OCI-M2 (cell line): Measurements from ENCODE around the gene GTF3C2.
"Not testable (repeated sequence)": the region's sequence is repeated elsewhere in the genome, so short reads cannot be mapped to it uniquely, and the experiment has no call there.

Experiments
- DNase-seq: peaks from one replicate; lab custom pipeline; 2025; ENCODE audit not compliant: unreplicated experiment; lab: John Stamatoyannopoulos, UW

Gene GTF3C2

DNA sequence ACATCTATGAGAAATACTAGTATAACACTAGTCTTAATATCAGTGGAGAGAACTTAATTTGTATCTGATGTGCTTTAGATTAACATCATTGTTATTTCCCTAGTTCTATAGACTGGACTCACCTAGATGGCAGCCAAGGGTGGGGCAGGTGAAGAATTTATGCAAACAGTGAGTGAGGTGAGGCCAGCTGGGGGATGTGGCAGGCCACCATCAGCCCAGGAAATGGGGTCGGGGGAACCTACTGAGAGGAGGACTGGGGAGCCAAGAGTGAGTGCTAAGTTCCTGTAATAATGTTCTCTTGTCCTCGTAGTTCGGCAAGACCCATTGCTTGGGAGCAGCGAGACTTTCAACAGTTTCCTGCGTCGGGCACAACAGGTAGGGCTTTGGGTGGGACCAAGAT lies 16.4 kb upstream of the GTF3C2 start:
- no peak for DNase-seq

DNA sequence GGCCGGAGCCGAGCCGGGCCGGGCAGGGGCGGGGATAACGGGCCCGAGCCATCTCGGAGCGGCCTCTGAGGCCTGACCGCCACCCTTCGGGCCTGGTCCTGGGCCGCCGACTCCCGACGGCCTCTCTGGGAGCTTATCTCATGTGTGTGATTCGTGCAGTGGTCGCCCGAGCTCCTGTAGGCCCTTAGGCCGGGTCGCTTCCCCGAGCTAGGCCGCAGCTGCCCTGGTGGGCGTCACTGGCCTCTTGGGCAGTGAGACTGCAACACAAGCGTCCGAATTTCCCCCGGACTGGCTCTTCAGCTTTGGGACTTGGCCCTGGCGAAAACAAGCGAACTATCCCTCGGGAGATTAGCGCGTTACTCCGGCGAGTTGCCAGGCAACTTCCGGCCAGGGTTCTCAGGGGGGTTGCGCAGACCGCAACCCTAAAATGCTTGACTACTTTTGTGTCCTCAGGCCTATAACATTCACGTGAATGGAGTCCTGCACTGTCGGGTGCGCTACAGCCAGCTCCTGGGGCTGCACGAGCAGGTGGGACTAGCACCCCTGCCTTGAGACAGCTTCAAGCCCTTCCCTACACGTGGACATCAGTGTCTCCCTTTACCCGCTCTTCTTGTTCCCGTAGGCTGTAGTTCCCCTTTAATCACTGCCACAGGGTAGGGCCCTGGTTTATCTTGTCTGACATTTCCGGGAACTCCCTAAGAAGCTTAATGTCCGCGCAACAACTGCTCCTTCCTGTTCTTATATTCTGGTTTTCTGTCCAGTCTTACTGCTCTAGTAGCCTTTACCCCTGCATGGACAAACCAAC lies 14.5 kb upstream of the GTF3C2 start:
- no peak for DNase-seq

DNA sequence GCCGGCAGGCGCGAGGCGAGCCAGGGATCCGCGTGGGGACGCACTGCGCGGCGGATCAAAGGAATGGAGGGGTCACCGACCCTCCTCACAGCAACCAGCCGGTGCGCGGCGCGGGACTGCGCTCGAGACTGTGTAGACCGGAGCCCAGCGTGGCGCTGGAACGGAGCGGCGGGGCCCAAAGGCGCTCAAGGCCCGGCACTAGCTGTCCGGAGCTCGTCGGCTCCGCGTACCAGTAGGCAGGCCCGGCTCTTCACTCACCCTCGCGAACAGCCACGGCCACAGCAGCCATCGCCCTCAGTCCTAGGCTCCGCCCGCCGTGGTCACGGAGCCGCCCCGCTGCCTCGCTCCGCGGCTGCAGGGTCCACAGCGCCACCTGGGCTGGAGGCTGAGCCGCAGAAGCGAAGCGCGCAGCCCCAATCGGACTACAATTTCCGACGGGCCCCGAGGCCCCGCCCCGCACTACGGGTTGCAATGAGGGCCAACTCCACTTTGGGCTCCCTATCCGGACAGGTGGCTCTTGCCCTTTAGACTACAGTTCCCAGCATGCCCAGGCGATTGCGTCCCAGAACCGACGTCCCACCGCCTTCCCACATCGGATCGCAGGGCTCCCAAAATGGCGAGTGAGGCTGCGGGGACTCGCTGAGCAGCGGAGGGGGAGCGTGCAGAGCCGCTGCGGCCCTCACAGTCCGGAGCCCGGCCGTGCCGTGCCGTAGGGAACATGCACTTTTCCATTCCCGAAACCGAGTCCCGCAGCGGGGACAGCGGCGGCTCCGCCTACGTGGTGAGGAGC lies 13.7 kb upstream of the GTF3C2 start, which contains the start of the genes EIF2B4 and SNX17:
TSS of gene EIF2B4 (minus strand) at position 313 of the 790 bp plus-strand sequence. CDS start at position 289, 24 bp downstream.
TSS of gene SNX17 (plus strand) at position 591 of the 790 bp plus-strand sequence. CDS start at position 719, 128 bp downstream.
- peak; percentile 85 for DNase-seq

DNA sequence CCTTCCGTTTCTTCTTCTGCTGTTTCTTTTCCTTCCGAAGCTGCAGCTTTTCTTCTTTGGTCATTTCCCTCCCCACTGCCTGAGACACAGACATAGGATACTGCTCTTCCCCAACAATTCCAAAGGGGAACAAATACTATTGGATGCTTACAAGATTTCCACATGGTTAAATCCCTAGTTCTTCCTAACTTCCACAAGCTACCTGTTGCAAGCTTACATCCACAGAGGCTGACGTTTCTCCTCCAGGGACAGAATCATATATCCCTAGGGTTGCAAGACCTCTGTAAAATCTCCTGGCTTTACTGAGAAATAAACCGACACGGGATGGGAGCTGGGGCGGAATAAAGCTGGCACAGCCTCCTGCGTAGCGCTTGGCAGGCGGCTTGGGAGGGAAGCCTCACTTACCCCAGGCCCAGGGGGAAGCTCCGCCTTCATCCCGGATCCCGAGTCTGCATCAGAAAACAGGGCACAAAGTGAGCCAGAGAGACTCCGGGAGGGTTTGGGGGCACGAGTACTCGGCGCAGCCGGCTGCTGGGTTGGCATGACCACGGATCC lies 13.0 kb upstream of the GTF3C2 start:
- DNase-seq: no peak

DNA sequence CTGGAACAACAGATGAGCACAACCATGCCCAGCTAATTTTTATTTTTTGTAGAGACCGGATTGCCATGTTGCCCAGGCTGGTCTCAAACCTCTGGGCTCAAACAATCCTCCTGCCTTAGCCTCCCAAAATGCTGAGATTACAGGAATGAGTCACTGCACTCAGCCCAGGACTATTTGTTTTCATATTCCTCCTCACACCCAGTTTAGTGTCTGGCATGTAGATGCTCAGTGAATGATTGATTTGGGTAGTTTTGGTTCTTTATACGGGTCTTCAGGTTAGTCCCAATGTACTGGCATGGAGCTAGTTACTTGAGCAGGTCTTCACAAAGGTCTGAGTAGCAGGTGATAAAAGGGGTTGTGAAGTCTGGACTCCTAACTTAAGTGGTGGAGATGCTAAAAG lies 7.4 kb upstream of the GTF3C2 start:
- no peak for DNase-seq

DNA sequence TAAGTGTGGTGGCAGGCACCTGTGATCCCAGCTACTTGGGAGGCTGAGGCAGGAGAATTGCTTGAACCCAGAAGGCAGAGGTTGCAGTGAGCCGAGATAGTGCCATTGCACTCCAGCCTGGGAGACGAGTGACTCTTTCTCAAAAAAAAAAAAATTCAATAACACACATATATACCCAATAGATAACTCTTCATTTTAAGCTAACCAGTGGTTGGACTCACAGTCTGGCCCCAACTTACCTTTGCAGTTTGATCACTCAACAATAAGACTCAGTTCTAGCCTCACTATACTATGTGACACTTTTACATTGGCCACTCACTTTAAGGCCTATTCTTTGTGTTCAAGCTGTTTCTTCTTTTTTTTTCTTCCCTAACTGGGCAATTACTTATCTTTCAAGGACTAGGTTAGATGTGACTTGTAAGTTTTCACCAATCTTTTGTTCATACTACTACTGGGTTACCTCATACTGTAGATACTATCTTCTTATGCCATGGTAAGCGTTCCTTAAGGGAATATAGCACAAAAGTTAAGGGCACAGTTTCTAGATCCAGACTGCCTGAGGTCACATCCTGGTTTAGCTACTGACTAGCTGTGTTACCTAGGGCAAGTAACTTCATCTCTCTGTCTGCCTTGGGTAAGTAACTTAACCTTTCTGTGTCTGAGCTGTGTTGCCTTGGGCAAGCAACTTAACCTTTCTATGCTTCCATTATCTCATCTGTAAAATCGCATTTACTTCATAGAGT lies 6.3 kb upstream of the GTF3C2 start:
- DNase-seq: no peak

DNA sequence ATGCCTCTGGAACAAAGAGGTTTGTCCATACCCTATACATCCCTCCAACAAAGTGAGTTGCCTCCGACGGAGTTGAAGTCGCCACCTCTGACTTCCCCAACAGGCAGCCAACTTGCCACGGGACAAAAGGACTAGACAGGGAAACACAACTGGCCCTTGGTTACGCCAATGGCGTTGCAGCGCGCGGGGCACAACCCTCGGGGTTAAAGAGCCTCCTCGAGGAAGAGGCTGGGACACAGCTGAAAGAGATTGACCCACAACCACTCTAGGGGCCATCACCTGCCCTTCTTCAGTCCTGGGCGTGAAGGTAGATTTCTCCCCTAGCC lies 545 bp downstream of the GTF3C2 start:
- no peak for DNase-seq

DNA sequence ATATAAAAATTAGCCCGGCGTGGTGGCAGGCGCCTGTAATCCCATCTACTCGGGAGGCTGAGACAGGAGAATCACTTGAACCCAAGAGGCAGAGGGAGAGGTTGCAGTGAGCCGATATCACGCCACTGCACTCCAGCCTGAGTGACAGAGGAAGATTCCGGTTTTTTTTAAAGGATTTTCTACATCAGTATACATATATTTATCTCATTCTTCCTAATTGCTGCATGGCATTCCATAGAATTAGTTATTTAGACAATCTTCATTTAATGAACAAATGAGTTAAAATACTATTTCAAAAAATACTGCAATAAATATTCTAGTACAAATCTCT lies 2.0 kb downstream of the GTF3C2 start:
- no peak for DNase-seq

DNA sequence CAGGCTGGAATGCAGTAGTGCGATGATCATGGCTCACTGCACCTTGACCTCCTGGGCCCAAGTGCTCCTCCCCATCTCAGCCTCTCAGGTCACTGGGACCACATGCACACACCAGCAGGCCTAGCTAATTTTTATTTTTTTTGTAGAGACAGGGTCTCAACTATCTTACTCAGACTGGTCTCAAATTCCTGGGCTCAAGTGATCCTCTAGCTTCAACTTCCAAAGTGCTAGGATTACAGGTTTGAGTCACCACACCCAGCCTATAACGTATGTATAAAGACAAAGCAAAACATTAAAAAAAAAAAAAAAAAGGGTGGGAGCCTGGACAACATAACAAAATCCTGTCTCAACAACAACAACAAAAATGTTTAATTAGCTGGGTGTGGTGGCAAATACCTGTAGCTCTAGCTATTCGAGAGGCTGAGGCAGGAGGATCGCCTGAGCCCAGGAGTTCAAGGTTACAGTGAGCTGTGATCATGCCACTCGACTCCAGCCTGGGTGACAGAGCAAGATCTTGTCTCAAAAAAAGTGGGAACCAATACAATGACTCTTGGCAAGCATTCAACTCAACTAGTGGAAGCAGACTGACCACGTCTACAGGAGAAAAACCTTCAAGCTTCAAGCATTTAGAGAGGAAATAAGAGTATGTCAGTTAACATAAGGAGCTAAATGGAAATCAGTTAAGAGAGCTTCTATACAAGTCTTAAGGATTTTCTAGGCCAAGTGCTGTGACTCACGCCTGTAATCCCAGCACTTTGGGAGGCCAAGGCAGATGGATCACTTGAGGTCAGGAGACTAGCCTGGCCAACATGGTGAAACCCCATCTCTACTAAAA lies 2.6 kb downstream of the GTF3C2 start:
- DNase-seq: no peak

DNA sequence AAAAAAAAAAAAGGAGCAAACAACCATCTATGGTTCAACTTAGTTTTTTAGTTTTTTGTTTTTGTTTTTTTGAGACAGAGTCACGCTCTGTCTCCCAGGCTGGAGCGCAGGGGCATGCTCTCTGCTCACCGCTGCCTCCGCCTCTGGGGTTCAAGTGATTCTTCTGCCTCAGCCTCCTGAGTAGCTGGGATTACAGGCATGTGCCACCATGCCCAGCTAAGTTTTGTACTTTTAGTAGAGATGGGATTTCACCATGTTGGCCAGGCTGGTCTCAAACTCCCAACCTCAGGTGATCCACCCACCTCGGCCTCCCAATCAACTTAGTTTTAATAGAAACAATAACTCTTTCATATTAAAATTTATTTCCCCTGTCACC lies 3.2 kb downstream of the GTF3C2 start:
- DNase-seq: not testable (repeated sequence)

DNA sequence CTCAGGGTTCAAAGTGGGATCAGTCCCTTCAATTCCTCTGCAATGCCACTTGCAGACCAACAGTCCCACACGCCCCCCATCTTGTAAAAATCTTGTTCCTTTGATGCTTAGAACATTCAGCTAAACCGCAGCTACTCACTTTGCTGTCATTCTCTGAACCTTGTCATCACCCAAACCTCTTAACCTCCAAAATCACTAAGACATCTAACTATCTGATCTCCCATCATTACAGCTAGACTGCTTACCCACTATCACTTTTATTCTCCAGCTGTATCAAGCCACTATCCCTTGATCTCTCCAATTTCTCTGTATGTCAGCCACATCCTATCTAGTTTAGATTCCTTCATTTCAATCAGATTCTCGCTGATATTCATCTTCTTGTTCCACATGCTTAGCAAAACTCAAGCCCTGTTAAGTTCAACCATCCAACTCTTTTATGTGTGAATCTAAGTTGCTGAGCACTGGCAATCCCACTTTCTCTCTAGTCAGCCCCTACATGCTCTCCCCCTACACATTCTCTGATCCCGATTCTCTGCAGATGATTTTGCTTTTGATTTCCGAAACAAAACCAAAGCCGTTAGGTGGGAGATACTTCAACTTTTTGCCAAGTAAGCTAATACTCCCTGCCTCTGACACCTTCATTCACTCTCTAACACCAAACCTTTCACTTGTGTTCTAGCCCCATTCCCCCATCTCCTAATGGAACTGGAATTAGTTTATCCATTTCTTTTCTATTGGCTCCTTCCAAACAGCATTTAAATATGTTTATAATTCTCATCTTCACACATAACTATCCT lies 4.6 kb downstream of the GTF3C2 start:
- DNase-seq: no peak

DNA sequence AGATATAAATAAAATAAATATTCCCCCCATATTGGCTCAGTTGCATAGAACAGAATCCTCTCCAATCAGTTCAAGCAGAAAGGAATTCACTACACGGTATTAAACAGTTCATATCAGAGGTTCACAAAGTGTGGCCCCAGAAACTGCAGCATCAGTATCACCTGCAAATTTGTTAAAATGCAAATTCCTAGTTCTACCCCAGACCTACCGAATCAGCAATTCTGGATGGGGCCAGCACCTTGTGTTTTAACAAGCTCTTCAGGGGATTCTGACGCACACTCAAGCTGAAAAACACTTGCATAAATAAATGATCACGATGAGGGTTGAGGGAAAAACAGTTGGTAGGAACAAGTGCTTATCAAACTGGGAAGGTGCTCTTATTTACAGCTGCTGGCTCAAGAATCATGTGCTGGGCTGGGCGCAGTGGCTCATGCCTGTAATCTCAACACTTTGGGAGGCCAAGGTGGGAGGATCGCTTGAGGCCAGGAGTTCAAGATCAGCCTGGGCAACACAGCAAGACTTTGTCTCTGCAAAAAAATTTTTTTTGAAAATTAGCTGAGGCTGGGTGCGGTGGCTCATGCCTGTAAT lies 6.4 kb downstream of the GTF3C2 start:
- DNase-seq: no peak

DNA sequence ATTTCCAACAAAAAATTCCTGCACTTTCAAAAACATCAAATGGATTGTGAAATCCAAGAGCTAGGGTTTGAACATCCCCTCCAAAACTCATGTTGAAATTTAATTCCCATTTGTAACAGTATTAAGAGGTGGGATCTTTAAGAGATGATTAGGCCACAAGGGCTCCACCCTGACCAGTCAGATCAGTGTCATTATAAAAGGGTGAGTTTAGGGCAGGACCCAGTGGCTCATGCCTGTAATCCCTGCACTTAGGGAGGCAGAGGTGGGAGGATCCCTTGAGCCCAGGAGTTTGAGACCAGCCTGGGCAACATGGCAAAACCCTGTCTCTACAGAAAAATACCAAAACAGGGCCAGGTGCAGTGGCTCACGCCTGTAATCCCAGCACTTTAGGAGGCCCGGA lies 8.9 kb downstream of the GTF3C2 start:
- DNase-seq: no peak

DNA sequence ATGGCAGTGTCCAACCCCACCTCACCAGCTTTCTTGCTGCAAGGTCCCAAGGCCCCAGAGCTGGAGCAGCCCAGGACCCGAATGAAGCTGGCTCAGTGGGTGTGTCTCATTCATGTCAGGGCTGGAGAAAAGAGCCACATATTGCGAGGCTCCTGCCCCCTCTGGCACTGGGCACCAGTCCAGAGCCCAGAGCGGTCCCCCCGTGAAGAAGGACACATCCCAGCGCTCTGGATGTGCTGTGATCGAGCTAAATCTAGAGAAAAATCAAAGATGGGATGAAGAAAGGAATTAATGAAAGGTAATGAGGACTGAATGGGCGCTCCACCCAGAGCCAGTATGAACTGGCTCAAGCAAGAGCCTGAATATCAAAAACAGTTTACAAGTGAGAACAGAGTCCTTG lies 20.4 kb downstream of the GTF3C2 start:
- no peak for DNase-seq

DNA sequence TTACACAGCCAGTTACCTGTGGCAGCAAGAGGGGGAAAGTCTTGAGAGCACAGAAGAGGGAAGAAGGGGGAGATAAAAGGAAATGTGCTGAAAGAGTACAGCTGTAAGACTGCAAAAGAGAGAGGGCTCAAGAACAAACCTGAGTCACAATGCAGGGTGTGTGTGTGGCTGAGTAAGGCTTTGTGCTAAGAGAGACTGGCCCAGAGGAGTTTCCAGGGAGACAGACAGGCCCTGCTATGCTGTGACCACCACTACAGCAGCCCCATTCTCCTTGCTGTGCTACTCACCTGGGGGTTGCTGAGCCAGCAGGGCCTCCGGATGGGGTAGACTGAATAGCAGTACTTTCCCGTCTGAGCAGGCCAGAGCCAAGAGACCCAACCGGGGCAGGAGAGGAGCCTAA lies 21.3 kb downstream of the GTF3C2 start:
- DNase-seq: no peak

DNA sequence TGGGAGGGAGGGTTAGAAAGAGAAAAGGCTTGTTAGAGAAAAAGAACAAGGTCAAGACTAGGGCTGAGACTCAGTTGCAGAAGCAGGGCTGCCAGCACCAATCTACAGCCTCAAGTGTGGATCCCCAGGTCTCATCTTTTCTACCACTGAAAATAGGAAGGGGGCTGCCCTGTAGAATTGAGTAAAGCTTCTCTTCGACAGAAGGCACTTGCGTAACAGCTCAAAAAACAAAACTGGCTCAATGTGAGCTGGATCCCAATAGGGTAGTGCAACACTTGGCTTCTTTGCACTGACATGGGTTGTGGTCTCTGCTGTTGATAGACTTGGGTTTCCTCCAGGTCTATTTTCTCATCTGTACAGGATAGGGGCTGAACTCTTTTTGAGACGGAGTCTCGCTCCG lies 31.8 kb downstream of the GTF3C2 start:
- DNase-seq: no peak

DNA sequence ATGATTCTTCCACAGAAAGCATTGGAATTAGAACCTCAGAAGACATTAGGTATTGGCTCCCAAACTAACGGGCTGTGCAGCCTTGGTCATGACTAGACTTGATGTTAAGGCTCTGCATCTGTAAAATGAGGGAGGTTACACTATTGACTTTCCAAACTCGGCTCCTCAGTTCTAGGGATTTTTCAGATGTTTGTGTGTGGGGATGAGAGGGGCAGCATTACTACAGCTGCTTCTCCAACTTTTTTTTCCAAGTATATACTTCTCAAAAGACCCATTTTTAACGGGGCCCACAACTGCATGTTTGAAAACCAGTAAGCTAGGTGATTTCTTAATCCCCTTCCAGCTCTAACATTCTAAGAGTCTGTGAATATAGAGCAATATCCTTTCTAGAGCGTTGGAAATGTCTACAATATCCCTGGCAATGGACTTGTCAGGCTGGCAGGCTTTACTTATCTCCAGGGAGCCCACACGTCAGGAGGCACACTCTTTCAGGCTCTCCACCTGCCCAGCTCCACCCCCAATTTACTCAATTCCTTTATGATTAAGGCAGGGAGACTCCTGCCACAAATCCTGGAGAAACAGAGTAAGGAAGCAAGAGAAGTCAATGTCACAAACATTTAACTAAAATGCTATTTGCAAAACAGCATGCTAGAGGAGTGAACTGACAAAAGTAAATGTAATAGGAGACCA lies 32.8 kb downstream of the GTF3C2 start:
- DNase-seq: no peak

DNA sequence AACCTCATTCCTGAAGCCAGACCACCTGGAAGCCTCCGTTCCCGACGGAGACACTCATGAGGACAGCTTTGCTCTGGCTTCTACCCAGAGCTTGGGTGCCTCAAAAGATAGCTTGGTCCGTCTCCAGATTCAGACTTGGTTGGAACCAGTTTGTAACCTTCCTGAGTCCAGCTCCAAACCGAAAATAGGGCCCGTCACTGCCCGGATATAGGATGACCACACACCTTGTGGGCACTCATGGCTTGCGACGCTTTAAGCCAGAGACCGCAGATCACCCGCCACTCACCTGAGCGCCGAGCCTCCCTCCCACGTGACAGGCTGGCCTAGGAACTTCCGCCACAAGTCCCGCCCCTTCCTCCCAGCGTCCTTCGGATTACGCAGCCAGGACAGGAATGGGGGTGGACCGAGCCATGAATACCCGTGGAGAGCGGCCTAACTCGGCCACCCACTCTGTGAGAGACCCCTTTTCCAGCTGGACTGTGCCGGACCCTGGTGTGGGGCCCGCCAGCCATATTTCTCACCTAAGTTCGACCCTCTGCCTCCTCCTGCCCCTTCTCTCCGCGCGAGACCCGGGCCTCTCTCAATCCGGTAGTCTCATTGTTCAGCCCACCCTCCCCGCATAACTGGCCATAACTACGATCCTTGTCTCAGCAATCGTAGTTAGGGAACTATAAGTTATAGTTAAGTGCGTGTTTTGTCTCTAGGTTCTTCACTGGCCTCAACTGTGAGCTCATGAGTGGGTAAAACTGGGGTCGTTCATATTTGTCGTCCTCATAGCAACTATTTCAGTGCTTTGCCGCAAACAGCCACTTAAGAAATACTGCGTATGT lies 33.6 kb downstream of the GTF3C2 start, which contains the start of gene MPV17:
TSS of gene MPV17 (minus strand) at position 332 of the 830 bp plus-strand sequence. CDS start 580 bp downstream, outside the sequence.
- peak; percentile 17 for DNase-seq
